NT2/D1 (cell line): Measurements from ENCODE around the gene PADI4.

ENCODE experiments used
- YY1 ChIP-seq: IDR thresholded peaks from 2 replicates; pipeline ENCODE4 v1.6.1; 2011; ENCODE audit not compliant: insufficient read length, insufficient read depth
- ZNF274 ChIP-seq: IDR thresholded peaks from 2 replicates; pipeline ENCODE4 v1.6.1; 2011; ENCODE audit warnings: mild to moderate bottlenecking, low read depth, low read length

DNA sequence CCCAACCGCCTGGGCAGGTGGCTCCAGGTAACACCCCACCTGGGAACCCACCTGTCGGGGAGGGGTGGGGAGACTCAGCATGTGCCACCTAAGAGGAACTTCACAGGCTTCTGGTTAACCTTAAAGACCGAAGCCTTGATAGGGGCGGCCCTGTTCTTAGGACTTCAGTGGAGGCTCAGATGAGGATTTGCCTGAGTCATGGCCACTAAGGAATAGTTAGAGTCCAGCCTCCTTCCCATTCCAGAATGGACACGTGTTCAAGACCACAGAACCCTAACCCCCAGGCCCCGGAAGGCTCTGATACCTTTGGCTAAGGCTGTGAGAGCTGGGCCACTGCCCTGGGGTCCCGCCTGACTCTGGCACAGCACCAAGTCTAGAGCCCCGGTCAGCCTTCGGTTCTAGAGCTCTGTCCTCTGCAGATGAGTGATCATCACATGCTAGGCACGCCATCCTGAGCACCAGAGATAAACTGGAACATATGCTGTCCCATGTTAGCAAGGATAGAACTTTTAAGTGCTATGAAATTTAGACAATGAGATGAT lies 84.3 kb downstream of the PADI4 start:
- no peak for TF ChIP-seq ZNF274
- TF ChIP-seq YY1: no peak
